HuH-7 (cell line): ENCODE measurements around the gene ARHGAP30.
"Not testable (repeated sequence)": the region's sequence is repeated elsewhere in the genome, so short reads cannot be mapped to it uniquely, and the experiment has no call there.

Experiments used
- DNase-seq: peaks from one replicate; pipeline ENCODE4 v3.0.0; 2011; ENCODE audit warnings: low spot score

The ARHGAP30 gene

DNA sequence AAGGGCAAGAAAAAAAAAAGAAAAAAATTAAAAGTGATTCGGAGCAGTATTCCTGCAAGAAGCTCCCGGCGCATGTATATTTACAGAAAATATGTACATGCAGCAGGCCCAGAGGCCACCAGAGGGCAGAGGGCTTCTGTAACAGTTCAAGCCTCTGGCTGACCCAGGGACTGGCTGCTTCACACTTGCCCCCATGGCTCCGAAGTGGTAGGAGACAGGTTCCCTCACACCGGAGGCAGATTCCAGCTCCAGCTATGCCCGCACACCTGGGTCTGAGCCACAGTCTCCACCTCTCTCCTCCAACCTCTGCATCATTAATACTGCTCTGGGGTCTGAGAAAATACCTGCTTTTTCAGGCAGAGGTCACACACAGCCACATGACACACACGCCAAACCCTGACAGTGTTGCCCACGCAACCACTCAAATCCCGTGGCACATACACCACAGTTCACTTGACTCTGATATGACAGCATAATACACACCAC, 2.2 kb upstream of the ARHGAP30 start:
- peak; percentile 74 for DNase-seq

DNA sequence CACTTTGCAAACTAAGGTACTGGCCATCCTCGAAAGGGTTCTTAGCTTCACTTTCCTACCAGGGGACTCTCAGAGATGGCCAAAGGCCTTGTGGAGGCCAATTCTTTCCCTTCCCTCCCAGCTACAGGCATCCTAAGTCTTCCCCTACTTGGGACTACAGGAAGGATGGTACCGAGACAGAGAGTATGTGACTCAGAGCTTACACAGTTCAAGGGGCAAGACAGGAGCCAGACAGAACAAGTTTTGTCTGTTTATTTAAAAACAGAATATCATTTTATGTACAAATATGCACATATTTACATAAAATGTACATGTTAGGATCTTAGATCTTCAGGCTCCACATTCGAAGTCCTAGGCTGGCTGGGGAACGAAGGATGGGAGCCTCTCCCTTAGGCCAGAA, 1.1 kb upstream of the ARHGAP30 start:
- DNase-seq = no peak

DNA sequence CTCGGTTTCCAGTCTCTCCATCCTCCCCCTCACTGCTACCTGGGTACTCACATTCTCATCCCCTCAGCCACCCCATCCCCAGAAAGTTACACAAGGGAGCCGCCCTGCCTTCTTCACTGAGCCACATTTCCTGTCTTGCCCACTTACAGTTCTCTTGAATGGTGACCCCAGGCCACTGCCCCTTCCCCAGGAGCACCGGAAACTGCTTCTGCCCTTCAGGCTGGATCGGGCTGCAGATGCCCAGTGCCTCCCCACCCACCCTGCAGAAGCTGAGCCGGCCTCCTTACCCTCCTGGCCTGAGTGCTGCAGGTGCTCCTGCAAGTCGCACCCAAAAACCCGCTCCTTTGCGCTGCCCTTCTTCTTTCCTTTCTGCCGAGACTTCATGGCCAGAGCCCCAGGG, 450 bp downstream of the ARHGAP30 start:
- DNase-seq = no peak

DNA sequence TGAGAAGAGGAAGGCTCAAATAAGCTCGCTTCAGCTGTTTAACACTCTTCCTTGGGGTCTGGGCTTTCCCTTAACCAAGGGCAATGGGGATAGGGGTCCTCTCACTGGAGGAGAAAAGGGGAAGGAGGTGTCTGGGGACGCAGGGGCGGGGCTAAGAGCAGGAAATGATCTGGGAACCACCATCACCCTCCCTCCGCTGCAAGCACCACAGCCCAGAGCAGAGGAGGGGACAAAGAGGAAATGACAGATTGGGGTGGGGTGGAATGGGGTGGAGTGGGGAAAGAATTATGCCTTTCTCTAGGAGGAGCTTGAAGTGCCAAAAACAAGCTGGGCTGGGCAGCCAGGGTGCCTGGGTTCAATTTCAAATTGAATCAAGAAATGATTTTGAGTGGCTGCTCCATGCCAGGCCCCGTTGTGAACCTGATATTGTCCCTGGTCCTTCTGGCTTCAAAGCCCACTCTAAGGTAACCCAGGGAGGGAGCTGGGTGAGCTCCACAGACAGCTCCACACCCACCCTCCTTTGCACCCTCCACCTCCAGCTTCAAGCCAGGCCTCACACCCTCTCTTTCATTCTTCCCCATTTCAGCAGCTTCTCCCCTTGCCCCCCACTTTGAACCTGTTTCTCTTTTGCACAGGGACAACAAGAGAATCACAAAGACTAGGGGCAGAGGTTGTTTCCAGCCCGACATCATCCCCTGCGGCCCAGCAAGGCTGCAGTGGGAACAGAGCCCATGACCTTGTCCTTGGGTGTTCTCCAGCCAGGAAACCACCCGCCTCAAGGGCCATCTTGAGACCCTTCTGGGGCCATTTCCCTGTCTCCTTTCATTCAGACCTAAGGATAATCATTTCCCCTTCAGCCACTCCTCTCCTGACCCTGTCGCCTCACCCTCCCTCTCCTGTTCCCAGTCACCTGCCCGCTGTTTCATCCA, 1.1 kb downstream of the ARHGAP30 start:
- DNase-seq = no peak

DNA sequence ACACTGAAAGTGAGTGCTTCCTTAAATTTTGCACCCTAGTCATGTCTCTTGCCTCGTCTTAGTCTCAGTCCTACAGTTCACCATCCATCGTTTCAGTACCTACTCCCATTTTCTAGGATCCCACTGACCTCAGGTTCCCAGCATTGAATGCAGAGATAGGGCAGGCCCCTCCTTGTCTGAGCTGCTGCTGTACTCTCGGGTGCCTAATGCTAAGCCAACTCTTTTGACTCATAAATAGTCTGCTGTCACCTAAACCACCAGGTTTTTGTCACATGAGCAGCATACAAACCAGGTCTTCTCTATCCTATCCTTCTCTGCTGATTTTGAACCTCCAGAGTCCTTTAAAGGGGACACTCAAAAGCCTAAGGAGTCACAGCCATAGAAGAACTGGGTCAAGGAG, 3.0 kb downstream of the ARHGAP30 start:
- no peak for DNase-seq

DNA sequence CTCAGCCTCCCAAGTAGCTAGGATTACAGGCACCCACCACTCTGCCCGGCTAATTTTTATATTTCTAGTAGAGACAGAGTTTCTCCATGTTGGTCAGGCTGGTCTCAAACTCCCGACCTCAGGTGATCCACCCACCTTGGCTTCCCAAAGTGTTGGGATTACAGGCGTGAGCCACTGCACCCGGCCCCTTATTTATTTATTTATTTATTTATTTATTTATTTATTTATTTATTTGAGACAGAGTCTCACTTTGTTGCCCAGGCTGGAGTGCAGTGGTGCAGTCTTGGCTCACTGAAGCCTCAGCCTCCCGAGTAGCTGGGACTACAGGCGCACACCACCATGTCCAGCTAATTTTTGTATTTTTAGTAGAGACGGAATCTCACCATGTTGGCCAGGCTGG, 4.0 kb downstream of the ARHGAP30 start:
- DNase-seq = not testable (repeated sequence)

DNA sequence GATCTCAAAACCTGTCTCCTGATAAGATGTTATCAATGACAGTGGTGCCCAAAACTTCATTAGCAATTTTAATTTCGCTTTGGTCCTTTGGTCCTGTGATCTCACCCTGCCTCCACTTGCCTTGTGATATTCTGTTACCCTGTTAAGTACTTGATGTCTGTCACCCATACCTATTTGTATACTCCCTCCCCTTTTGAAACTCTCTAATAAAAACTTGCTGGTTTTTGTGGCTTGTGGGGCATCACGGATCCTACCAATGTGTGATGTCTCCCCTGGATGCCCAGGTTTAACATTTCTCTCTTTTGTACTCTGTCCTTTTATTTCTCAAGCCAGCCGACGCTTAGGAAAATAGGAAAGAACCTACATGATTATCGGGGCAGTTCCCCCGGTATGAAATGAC, 5.8 kb downstream of the ARHGAP30 start:
- not testable (repeated sequence) for DNase-seq

DNA sequence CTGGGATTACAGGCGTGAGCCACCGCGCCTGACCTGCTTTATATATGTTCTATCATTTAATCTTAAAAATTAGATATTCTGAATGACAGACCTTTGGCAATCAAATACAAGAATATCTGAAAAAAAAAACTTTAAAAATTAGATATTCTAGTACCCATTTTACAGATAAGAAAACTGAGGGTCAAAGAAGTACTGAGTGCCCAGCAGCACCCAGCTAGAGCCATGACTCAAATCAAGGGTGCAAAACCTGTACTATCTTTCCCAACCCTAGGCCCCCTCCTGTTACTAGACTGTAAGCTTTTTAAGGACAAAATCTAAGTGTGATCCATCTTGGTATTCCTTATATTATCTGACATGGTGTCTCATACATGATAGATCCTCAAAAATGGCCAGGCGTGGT, 8.3 kb downstream of the ARHGAP30 start:
- no peak for DNase-seq

- no peak for DNase-seq
Measured at GRCh38 chr1:161059293-161059692, 10.4 kb downstream of the ARHGAP30 start.

DNA sequence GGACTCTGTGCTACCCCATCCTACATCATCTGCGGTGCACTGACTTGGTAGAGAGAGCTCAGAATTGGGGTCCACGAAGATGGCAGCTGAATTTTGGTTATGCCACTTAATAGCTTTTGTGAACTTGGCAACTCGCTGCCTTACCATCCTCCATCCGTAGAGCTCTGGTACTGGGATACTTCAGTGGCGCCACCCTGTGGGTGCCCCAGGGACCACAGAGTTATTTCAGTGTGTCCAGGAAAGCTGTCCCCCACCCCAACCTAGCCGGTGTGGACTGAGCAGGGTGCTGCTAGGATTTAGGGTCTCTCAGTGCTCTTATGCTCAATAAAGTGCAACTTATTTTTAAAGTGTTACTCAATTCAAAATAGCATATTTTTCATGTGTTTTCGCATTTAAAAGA, 14.9 kb downstream of the ARHGAP30 start:
- DNase-seq = no peak

- no peak for DNase-seq
Measured at GRCh38 chr1:161054232-161054631, 15.5 kb downstream of the ARHGAP30 start.

DNA sequence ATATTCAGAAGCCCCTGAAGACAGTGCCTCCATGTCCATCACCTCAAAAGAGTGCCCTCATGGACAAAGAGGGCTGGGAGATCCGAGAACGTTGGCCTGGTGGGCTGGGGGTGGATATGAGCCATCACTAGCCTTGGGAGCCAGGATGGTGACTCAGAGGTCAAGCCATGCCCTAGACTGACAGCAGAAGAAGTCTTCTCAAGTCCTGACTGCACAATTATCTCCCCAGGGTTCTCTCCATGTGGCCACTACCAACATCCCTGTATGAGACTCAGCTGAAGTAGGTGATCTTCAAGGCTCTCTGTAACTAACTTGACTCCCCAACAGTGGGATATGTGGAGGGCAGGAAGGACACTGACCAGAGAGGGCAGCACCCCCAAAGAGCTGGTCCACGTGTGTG, 16.8 kb downstream of the ARHGAP30 start:
- DNase-seq = no peak

GRCh38 chr1:161051219-161051618, 18.5 kb downstream of the ARHGAP30 start:
- DNase-seq = no peak

DNA sequence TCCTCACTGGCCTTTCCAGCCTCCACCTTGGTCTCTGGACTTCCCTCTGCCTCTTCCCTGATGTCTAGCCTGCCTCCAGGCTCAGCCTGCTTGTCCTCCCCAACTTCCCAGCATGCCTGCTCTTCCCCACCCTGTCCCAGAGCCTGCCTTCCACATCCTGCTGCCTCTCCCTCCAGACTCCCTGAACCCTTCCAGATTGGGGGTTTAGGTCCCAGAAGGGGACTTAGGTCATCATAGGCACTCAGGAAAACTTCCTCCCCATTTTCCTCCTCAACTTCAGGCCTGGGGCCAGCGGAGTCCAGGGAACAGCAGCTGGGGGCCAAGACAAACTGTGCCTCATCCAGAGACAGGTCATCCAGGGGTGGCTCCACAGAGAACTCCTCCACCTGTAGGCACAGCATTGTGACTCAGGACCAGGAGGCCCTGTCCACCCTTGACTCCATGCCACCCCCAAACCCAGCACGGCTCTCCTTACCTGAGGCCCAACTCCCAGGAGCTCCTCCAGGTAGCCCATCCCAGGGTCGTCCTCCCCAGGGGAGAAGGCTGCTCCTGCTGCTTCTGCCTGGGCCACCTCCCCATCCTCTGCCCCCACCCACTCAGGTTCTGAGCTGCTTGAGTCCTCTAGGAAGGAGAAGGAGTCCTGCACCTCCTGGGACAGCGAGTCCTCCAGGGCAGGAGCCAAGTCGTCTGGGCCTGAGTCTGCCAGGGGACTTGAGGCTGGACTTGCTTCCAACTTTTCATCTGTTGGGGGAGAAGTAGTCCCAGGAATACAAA, 20.6 kb downstream of the ARHGAP30 start:
- no peak for DNase-seq

GRCh38 chr1:161047436-161048420, 22.0 kb downstream of the ARHGAP30 start:
- DNase-seq = no peak

GRCh38 chr1:161046605-161047228, 23.0 kb downstream of the ARHGAP30 start:
- no peak for DNase-seq

DNA sequence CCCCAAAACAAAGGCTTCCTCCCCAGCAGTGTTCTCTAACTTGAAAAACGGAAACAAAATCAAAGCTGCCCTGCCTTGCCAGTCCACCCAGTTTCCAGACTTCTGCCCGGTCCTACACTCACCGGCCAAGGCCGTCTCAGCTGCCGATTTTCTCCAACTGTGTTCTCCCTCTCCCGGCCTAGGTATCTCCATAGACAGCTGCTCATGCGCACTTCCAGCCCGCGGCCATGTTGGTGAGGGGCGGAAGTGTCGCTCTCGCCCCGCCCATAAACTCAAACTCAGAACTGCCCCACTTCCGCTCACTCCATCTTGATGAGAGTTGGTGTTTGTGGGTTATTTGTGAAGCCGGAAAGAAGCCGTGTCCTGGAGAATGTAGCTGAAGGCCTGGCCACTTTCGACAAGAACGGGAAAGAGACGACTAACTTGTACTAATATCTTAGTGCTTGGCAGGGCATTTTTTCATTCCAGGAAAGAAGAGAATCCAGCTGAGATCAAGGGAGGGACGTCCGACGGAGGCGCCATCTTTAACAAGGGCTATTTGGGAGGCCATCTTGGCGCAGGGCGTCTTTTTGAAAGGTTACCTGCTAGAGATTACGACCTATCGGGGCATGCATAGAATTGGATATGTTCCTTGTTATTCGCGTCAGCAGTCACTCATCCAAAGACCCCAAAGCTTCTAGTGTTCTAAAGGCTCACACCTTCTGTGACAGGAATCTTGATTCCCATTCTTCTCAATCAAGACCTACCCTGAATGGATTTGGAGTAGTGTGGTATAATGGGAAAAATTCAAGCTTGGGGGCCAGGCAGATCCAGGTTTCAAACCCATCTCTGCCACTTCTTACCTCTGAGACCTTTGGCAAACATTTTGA, 23.7 kb downstream of the ARHGAP30 start, which contains the start of gene USF1:
TSS of gene USF1 (minus strand) at position 242 of the 869 bp plus-strand sequence. CDS start 2,702 bp downstream, outside the sequence.
- peak; percentile 91 for DNase-seq

DNA sequence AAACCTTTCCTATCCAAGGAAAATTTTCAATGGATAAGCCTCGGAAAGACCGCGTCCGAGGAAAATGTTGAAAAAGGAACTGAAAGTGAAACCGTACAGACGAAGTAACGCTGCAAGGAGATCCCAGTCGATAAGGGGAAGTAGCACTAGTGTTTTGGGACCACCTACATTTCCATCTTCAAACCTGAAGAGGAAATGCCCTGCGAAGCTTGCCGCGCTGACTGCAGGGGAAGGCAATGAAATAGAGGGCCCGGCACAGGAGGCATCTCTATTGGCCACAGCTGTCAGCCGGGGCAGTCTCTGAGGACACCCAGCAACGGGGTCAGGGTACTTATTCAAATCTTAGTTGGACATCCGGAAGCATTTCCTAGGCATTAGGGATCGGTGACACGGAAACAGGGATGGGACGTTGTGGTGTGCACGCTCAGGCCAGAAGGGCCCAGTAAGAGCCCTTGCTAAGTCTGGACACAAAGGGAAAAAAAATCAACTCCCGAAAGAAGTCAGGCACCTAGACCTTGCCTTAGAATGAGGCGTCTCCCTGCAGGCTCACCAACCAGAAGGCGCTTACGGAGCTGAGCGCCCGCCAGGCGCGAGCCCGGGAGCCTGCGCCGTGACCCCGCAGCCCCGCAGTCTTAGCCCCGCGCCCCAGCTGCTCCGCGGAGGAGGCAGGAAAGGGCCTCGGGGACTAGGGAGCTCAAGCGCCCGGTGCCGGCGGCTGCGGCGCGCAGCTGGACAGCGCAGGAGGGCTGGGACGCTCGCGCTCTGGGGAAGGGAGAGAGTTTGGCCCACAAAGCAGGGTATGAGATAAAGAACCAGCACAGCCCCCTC, 24.6 kb downstream of the ARHGAP30 start:
- peak; percentile 91 for DNase-seq

- no peak for DNase-seq
Measured at GRCh38 chr1:161044535-161044907, 25.2 kb downstream of the ARHGAP30 start.
